ENCODE results near the gene HPCAL1.

HPCAL1 gene

GRCh38 chr2:10372203-10372861 lies 69.6 kb downstream of the HPCAL1 start:
- DNase-seq: no peak

GRCh38 chr2:10372862-10373240 lies 70.1 kb downstream of the HPCAL1 start:
- no peak for DNase-seq

GRCh38 chr2:10373931-10374330 lies 71.2 kb downstream of the HPCAL1 start:
- no peak for DNase-seq

GRCh38 chr2:10374362-10374943 lies 71.7 kb downstream of the HPCAL1 start:
- DNase-seq: no peak

GRCh38 chr2:10375570-10376281 lies 73.0 kb downstream of the HPCAL1 start:
- DNase-seq: no peak

GRCh38 chr2:10377052-10377746 lies 74.5 kb downstream of the HPCAL1 start:
- no peak for DNase-seq

GRCh38 chr2:10377747-10378085 lies 75.0 kb downstream of the HPCAL1 start:
- DNase-seq: no peak

GRCh38 chr2:10378189-10378588 lies 75.5 kb downstream of the HPCAL1 start:
- no peak for DNase-seq

- no peak for DNase-seq
Measured at GRCh38 chr2:10380048-10380926, 77.6 kb downstream of the HPCAL1 start.

- no peak for DNase-seq
Measured at GRCh38 chr2:10381997-10382353, 79.3 kb downstream of the HPCAL1 start.

GRCh38 chr2:10382354-10383061 lies 79.8 kb downstream of the HPCAL1 start:
- no peak for DNase-seq

- no peak for DNase-seq
Measured at GRCh38 chr2:10383960-10384734, 81.4 kb downstream of the HPCAL1 start.

GRCh38 chr2:10385501-10385900 lies 82.8 kb downstream of the HPCAL1 start:
- DNase-seq: no peak

GRCh38 chr2:10385933-10386773 lies 83.4 kb downstream of the HPCAL1 start:
- no peak for DNase-seq

- no peak for DNase-seq
Measured at GRCh38 chr2:10387033-10387432, 84.3 kb downstream of the HPCAL1 start.

- DNase-seq: no peak
Measured at GRCh38 chr2:10388954-10389560, 86.4 kb downstream of the HPCAL1 start.

- DNase-seq: no peak
Measured at GRCh38 chr2:10389573-10389972, 86.9 kb downstream of the HPCAL1 start.

- no peak for DNase-seq
Measured at GRCh38 chr2:10390369-10390801, 87.7 kb downstream of the HPCAL1 start.

GRCh38 chr2:10392100-10392499 lies 89.4 kb downstream of the HPCAL1 start:
- DNase-seq: no peak

- DNase-seq: no peak
Measured at GRCh38 chr2:10392548-10392947, 89.8 kb downstream of the HPCAL1 start.

Data from NCI-H446 (cell line).